GM18499 (cell line): ENCODE measurements around the gene NRP1.

Experiments
- ATAC-seq: cut with Tn5 transposase; IDR thresholded peaks from one replicate; pipeline ENCODE4 v1.9.1; 2021; ENCODE audit warnings: moderate number of reproducible peaks; ENCODE audit not compliant: insufficient read depth, unreplicated experiment

The NRP1 gene

GRCh38 chr10:33243703-33244102 lies 90.8 kb downstream of the NRP1 start:
- no peak for ATAC-seq

- ATAC-seq: no peak
Measured at GRCh38 chr10:33242931-33243330, 91.5 kb downstream of the NRP1 start.

- no peak for ATAC-seq
Measured at GRCh38 chr10:33241351-33241750, 93.1 kb downstream of the NRP1 start.

- ATAC-seq: no peak
Measured at GRCh38 chr10:33240931-33241330, 93.5 kb downstream of the NRP1 start.

- no peak for ATAC-seq
Measured at GRCh38 chr10:33240258-33240657, 94.2 kb downstream of the NRP1 start.

- ATAC-seq: no peak
Measured at GRCh38 chr10:33239257-33239656, 95.2 kb downstream of the NRP1 start.

GRCh38 chr10:33238643-33239042 lies 95.8 kb downstream of the NRP1 start:
- ATAC-seq: no peak

- no peak for ATAC-seq
Measured at GRCh38 chr10:33237736-33238624, 96.5 kb downstream of the NRP1 start.

GRCh38 chr10:33236916-33237315 lies 97.6 kb downstream of the NRP1 start:
- no peak for ATAC-seq

GRCh38 chr10:33235951-33236350 lies 98.5 kb downstream of the NRP1 start:
- no peak for ATAC-seq

- ATAC-seq: no peak
Measured at GRCh38 chr10:33235251-33235884, 99.1 kb downstream of the NRP1 start.

- no peak for ATAC-seq
Measured at GRCh38 chr10:33234831-33235237, 99.6 kb downstream of the NRP1 start.

- ATAC-seq: no peak
Measured at GRCh38 chr10:33233635-33234034, 100.8 kb downstream of the NRP1 start.

- no peak for ATAC-seq
Measured at GRCh38 chr10:33233221-33233620, 101.2 kb downstream of the NRP1 start.

- no peak for ATAC-seq
Measured at GRCh38 chr10:33231621-33232350, 102.7 kb downstream of the NRP1 start.

GRCh38 chr10:33229949-33230267 lies 104.6 kb downstream of the NRP1 start:
- ATAC-seq: no peak

- ATAC-seq: no peak
Measured at GRCh38 chr10:33229252-33229948, 105.1 kb downstream of the NRP1 start.

GRCh38 chr10:33228426-33228825 lies 106.0 kb downstream of the NRP1 start:
- no peak for ATAC-seq

- ATAC-seq: no peak
Measured at GRCh38 chr10:33227489-33227888, 107.0 kb downstream of the NRP1 start.

GRCh38 chr10:33224251-33224965 lies 110.1 kb downstream of the NRP1 start:
- ATAC-seq: no peak
